Measurements from ENCODE around the gene DOCK4. TPM values are rescaled to one million over a fixed set of nuclear protein-coding genes. Genes with fewer than 3 reads are reported as not detected.
A peak's percentile ranks its signal among the peaks of the same experiment; 100 is the strongest.

The DOCK4 gene
- total and polyA plus RNA-seq, 3 donors from 2014 or later = 5.4 to 17.1 (median 12.4) TPM

DNA sequence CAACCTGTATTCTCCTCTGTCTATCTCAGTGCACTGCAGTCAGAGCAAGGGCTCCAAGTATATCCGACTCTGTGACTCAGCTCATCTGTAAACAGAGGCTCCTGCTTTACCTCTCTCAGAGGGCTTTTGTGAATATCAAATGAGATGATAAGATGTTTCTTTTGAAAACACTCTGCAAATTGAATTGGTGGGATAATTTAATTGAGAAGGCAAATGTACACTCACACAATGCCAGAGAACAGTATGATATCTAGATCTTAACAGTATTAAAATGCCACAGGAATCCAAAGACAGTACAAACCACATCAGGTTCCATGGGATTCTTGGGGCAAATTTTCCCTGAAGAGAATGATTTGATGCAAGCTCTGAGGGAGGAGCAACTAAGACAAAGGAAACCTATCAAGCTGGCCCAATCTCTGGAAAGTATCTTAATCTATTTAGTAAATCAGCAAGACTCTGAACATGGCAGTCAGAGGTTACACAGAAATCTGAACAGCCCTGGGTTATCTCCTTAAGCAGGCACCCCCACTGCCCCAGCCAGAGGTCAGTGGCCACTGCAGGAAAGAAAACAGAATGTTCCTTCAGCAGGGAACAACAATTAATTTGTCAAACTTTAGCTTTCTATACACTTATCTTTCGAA lies 45.9 kb downstream of the DOCK4 start:
- H3K9me3 ChIP-seq = no peaks in the 10 kb centered on the region
- H3K4me3 ChIP-seq = no peak overlapping the region
- WGBS, 2 donors = 36 to 57% methylated on average over 2 of the region's 2 CpGs
- H3K27ac ChIP-seq = peak overlapping the region in 1 of 2 donors; percentile 46
- peaks cover 12% of the 10 kb centered on the region for H3K4me1 ChIP-seq
- no peaks in the 10 kb centered on the region for H3K27me3 ChIP-seq
- intact Hi-C loops (cut with DNase I; ENCODE audit: low total_unique reads) = no loop called here
- DNase-seq = no peak
- TF ChIP-seq, protein P1, sequence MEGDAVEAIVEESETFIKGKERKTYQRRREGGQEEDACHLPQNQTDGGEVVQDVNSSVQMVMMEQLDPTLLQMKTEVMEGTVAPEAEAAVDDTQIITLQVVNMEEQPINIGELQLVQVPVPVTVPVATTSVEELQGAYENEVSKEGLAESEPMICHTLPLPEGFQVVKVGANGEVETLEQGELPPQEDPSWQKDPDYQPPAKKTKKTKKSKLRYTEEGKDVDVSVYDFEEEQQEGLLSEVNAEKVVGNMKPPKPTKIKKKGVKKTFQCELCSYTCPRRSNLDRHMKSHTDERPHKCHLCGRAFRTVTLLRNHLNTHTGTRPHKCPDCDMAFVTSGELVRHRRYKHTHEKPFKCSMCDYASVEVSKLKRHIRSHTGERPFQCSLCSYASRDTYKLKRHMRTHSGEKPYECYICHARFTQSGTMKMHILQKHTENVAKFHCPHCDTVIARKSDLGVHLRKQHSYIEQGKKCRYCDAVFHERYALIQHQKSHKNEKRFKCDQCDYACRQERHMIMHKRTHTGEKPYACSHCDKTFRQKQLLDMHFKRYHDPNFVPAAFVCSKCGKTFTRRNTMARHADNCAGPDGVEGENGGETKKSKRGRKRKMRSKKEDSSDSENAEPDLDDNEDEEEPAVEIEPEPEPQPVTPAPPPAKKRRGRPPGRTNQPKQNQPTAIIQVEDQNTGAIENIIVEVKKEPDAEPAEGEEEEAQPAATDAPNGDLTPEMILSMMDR (IDR thresholded peaks at IDR 0.05) = no peak
- no peak for TF ChIP-seq POLR2A (IDR thresholded peaks at IDR 0.05)
- no peaks in the 10 kb centered on the region for H3K36me3 ChIP-seq (ENCODE audit: low read depth, missing control alignments)

GRCh38 chr7:112159351-112159750 lies 46.8 kb downstream of the DOCK4 start:
- no peaks in the 10 kb centered on the region for H3K36me3 ChIP-seq (ENCODE audit: low read depth, missing control alignments)
- no peak overlapping the region for H3K27ac ChIP-seq
- H3K4me1 ChIP-seq = peaks cover 12% of the 10 kb centered on the region
- WGBS, 2 donors = 89 to 91% methylated on average over 8 of the region's 8 CpGs
- intact Hi-C loops (cut with DNase I; ENCODE audit: low total_unique reads) = no loop called here
- no peak for TF ChIP-seq POLR2A (IDR thresholded peaks at IDR 0.05)
- TF ChIP-seq, protein P1 (IDR thresholded peaks at IDR 0.05) = no peak
- no peaks in the 10 kb centered on the region for H3K9me3 ChIP-seq
- H3K27me3 ChIP-seq = no peaks in the 10 kb centered on the region
- H3K4me3 ChIP-seq = no peak overlapping the region
- DNase-seq = no peak

- WGBS, 2 donors = 72 to 82% methylated on average over 4 of the region's 4 CpGs
- no peaks in the 10 kb centered on the region for H3K27me3 ChIP-seq
- H3K27ac ChIP-seq = no peak overlapping the region
- no peaks in the 10 kb centered on the region for H3K9me3 ChIP-seq
- TF ChIP-seq POLR2A (IDR thresholded peaks at IDR 0.05) = no peak
- TF ChIP-seq, protein P1 (IDR thresholded peaks at IDR 0.05) = no peak
- H3K36me3 ChIP-seq (ENCODE audit: low read depth, missing control alignments) = no peaks in the 10 kb centered on the region
- intact Hi-C loops (cut with DNase I; ENCODE audit: low total_unique reads) = no loop called here
- H3K4me1 ChIP-seq = peaks cover 12% of the 10 kb centered on the region
- no peak overlapping the region for H3K4me3 ChIP-seq
- no peak for DNase-seq
Measured at GRCh38 chr7:112157072-112157471, 49.1 kb downstream of the DOCK4 start.

DNA sequence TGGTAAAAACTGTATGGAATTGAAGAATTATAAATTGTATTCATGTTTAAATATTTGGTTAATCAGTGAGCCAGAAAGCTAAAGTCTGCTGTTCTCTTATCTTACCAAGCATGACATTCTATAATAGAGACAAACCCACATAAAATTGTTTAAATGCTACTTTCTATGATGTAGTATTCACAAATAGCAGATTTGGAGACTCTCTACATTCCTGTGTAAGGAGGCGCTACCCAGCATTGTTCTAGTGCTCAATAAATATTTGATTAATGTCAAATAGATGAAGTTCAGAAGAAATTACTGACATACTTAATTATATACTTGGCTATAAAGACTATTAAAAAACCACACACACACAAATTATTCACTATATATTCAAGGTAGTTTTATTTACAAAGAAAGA lies 49.8 kb downstream of the DOCK4 start:
- no peak for DNase-seq
- Histone ChIP-seq H3K27me3 (no peaks in the 10 kb centered on the region), H3K9me3 (no peaks in the 10 kb centered on the region), H3K36me3 (ENCODE audit: low read depth, missing control alignments) (no peaks in the 10 kb centered on the region), H3K27ac (no peak overlapping the region), H3K4me1 (peaks cover 12% of the 10 kb centered on the region), H3K4me3 (no peak overlapping the region)
- WGBS, 2 donors = 100% methylated on average over 1 of the region's 1 CpG
- TF ChIP-seq POLR2A (IDR thresholded peaks at IDR 0.05) = no peak
- intact Hi-C loops (cut with DNase I; ENCODE audit: low total_unique reads) = no loop called here

- H3K4me1 ChIP-seq = no peaks in the 10 kb centered on the region
- no peak for DNase-seq
- H3K36me3 ChIP-seq (ENCODE audit: low read depth, missing control alignments) = no peaks in the 10 kb centered on the region
- WGBS, 2 donors = 79 to 83% methylated on average over 4 of the region's 4 CpGs
- no peak overlapping the region for H3K4me3 ChIP-seq
- TF ChIP-seq, protein P1 (IDR thresholded peaks at IDR 0.05) = no peak
- no peak for TF ChIP-seq POLR2A (IDR thresholded peaks at IDR 0.05)
- H3K27ac ChIP-seq = no peak overlapping the region
- intact Hi-C loops (cut with DNase I; ENCODE audit: low total_unique reads) = no loop called here
- H3K9me3 ChIP-seq = no peaks in the 10 kb centered on the region
- no peaks in the 10 kb centered on the region for H3K27me3 ChIP-seq
Measured at GRCh38 chr7:112154690-112155089, 51.5 kb downstream of the DOCK4 start.

All from testis (tissue), 3 donors.